Vagina (tissue), 2 donors: ENCODE data around the gene CYRIA. TPM values are rescaled to one million over a fixed set of nuclear protein-coding genes. Genes with fewer than 3 reads are reported as not detected.

Experiments used
- DNase-seq, 2 donors: peaks; one replicate each; pipeline ENCODE4 v3.0.0-alpha.2; 2017; ENCODE audit errors: extremely low spot score in 2 of 2
- H3K27ac ChIP-seq: fragments of 200-600 bp; sonication (generic); one replicate; pipeline ENCODE4 v1.5.1; 2019
- H3K27me3 ChIP-seq: fragments of 200-600 bp; sonication (generic); one replicate; pipeline ENCODE4 v1.5.1; 2019
- H3K36me3 ChIP-seq, 2 donors: fragments of 200-600 bp; sonication (generic); one replicate each; pipeline ENCODE4 v1.5.1; 2017 to 2019
- H3K4me1 ChIP-seq: fragments of 200-600 bp; sonication (generic); one replicate; pipeline ENCODE4 v1.5.1; 2019
- H3K4me3 ChIP-seq, 2 donors: fragments of 200-600 bp; sonication (generic); 1 replicate in 1 of 2; 2 replicates in 1 of 2; pipeline ENCODE4 v1.5.1; 2016 to 2019
- H3K9me3 ChIP-seq: fragments of 200-600 bp; sonication (generic); one replicate; pipeline ENCODE4 v1.5.1; 2019
- CTCF ChIP-seq, 3 experiments: fragments of 450-650 bp in 2 of 3; fragments of 200-600 bp in 1 of 3; sonication (generic) in 1 of 3; IDR thresholded peaks; one replicate each; pipeline ENCODE4 v1.5.1; 2017 to 2019; ENCODE audit warnings: antibody characterized with exemption in 3 of 3, mild to moderate bottlenecking in 2 of 3, moderate library complexity in 2 of 3
- POLR2A ChIP-seq, 2 donors: fragments of 450-650 bp; IDR thresholded peaks; one replicate each; pipeline ENCODE4 v1.6.1; 2017; ENCODE audit warnings: antibody characterized with exemption in 2 of 2, mild to moderate bottlenecking in 2 of 2, moderate library complexity in 2 of 2
- POLR2AphosphoS5 ChIP-seq, 2 donors: sonication (generic); formaldehyde crosslinking; IDR thresholded peaks; one replicate each; pipeline ENCODE4 v1.9.0; 2017; ENCODE audit warnings: antibody characterized with exemption in 2 of 2, mild to moderate bottlenecking in 2 of 2, low read depth in 1 of 2; ENCODE audit not compliant: insufficient read depth in 1 of 2
- intact Hi-C: fragments of 100-400 bp; cut with DNase I; formaldehyde crosslinking; loops from one replicate; pipeline ENCODE4 v1.15.1; 2023
- total RNA-seq: library from RNA; depleted of rRNA; stranded (reverse); fragments of >200 nt; gene quantifications from one replicate; pipeline ENCODE4 v1.2.3, GENCODE V29; 2016

CYRIA gene
- total RNA-seq, 1 donor from 2014 or later, result 12.5 TPM

- TF ChIP-seq POLR2AphosphoS5 (IDR thresholded peaks at IDR 0.05; ENCODE audit: insufficient read depth in 1 of 2, low read depth in 1 of 2) (no peak), CTCF (IDR thresholded peaks at IDR 0.05) (no peak), POLR2A (IDR thresholded peaks at IDR 0.05) (no peak)
- Histone ChIP-seq H3K27me3 (no peaks in the 10 kb centered on the region), H3K4me1 (peaks cover 71% of the 10 kb centered on the region), H3K27ac (peak overlapping the region; percentile 68), H3K36me3 (no peaks in the 10 kb centered on the region), H3K4me3 (no peak overlapping the region), H3K9me3 (no peaks in the 10 kb centered on the region)
- intact Hi-C loops, result no loop called here
- no peak for DNase-seq
Observed at GRCh38 chr2:16649353-16650286, 16.0 kb downstream of the CYRIA start.

DNA sequence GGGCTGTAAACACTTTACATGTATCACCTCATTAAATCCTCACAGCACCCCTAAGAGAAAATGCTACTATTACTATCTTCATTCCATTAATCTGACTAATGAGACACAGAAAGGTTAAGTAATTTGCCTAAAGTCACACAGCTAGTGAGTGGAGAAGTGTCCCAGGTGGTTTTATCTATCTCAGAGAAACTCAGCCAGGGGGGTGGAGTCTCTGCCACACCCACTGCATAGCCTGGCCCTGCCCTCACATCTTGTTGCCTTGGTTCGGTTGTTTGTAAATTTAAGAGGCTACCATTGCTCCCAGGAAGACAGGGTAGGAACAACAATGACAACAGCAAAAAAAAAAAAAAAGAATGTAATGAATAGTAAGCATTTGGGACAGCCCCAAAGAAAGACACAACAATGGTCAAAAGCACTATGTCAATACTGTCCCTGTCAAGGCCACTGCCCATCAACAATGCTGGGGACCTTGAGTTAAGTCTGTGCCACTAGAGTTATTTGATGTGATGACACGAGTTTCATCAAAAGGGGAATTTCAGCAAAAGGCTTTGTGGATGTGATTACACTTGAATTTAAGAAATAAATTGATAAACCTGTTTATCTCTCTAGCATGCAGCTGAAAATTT lies 17.5 kb downstream of the CYRIA start:
- TF ChIP-seq CTCF (IDR thresholded peaks at IDR 0.05), result no peak
- no peak for TF ChIP-seq POLR2A (IDR thresholded peaks at IDR 0.05)
- TF ChIP-seq POLR2AphosphoS5 (IDR thresholded peaks at IDR 0.05; ENCODE audit: insufficient read depth in 1 of 2, low read depth in 1 of 2), result no peak
- Histone ChIP-seq H3K9me3 (no peaks in the 10 kb centered on the region), H3K27me3 (no peaks in the 10 kb centered on the region), H3K4me1 (peaks cover 56% of the 10 kb centered on the region), H3K27ac (no peak overlapping the region), H3K4me3 (no peak overlapping the region), H3K36me3 (no peaks in the 10 kb centered on the region)
- intact Hi-C loops, result no loop called here
- DNase-seq, result no peak

DNA sequence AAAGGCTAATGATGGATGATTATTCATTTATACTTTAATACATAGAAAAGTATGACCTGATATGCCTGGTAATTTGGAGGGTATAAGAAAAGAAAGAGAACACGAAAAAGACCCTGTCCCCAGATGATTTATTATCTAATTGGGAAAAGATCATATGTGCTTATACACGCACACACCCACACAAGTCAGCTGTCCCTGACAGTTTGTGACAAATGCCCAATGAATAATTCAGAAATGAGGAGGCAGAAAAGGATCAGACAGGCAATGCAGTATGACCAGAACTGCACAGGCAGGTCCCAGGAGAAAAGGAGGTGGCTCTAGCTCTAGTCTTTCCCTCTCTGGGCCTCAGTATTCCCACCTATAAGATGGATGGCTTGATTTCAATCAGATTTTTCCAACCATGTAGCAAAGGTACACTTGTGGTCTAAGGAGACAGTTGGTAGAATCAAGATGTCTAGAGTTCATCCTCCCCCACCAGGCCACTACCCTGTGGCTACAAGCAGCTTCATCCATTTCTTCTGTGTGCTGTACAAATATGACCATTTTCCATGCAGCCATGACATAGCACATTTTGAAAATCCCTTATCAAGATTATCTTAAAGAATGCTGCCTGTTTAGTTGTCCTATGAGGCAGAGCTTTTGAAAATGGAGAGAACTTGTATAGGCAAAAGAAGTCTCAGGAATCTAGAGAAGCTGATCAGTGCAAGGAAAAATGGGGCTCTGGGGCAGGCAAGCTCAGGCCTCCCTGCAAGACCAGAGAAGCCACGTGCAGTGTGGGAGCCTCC lies 19.7 kb downstream of the CYRIA start:
- no peak for DNase-seq
- intact Hi-C loops, result no loop called here
- Histone ChIP-seq H3K27ac (no peak overlapping the region), H3K27me3 (no peaks in the 10 kb centered on the region), H3K9me3 (no peaks in the 10 kb centered on the region), H3K4me1 (peaks cover 53% of the 10 kb centered on the region), H3K4me3 (no peak overlapping the region), H3K36me3 (no peaks in the 10 kb centered on the region)
- TF ChIP-seq POLR2A (IDR thresholded peaks at IDR 0.05) (no peak), POLR2AphosphoS5 (IDR thresholded peaks at IDR 0.05; ENCODE audit: insufficient read depth in 1 of 2, low read depth in 1 of 2) (no peak), CTCF (IDR thresholded peaks at IDR 0.05) (no peak)

DNA sequence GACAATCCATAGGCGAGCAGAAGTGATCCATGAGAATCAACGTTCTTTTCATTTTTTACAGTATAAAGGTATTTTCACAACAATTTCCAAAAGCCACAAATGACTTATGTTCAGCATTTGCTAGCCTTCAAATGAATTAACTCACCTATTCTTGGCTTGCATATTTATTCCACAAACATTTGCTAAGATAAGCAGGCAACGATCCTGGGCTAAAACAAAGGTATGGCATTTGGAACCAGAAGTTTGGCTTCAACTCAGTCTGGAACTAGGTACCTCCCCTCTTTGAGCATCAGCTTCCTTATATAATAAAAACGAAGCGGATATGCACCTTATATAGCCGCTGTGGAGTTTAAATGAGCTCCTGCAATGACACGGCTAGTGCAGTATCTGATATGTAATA lies 20.5 kb downstream of the CYRIA start:
- Histone ChIP-seq H3K4me1 (peaks cover 54% of the 10 kb centered on the region), H3K9me3 (no peaks in the 10 kb centered on the region), H3K27ac (no peak overlapping the region), H3K4me3 (no peak overlapping the region), H3K36me3 (no peaks in the 10 kb centered on the region), H3K27me3 (no peaks in the 10 kb centered on the region)
- TF ChIP-seq POLR2A (IDR thresholded peaks at IDR 0.05), result no peak
- TF ChIP-seq CTCF (IDR thresholded peaks at IDR 0.05), result no peak
- TF ChIP-seq POLR2AphosphoS5 (IDR thresholded peaks at IDR 0.05; ENCODE audit: insufficient read depth in 1 of 2, low read depth in 1 of 2), result no peak
- DNase-seq, result no peak
- intact Hi-C loops, result no loop called here
